Adrenal gland (tissue), 5 donors: ENCODE data around the gene CPED1.

Experiments used
- CTCF ChIP-seq, 6 experiments: fragments of 450-650 bp in 4 of 6; fragments of 200-600 bp in 2 of 6; sonication (generic) in 1 of 6; IDR thresholded peaks; 1 replicate in 5 of 6; 2 replicates in 1 of 6; pipeline versions ENCODE4 v1.5.1 to v1.8.0; 2016 to 2021; ENCODE audit warnings: antibody characterized with exemption in 6 of 6, mild to moderate bottlenecking in 2 of 6, moderate library complexity in 1 of 6
- POLR2A ChIP-seq, 2 donors: fragments of 450-650 bp; IDR thresholded peaks; one replicate each; pipeline ENCODE4 v1.6.1; 2017; ENCODE audit warnings: antibody characterized with exemption in 2 of 2, mild to moderate bottlenecking in 2 of 2, moderate library complexity in 1 of 2
- donor health status: DM: no; HTN: no; CAD: no.

GRCh38 chr7:121084748-121085336 lies 96.3 kb downstream of the CPED1 start:
- TF ChIP-seq CTCF (IDR thresholded peaks at IDR 0.05) (no peak), POLR2A (IDR thresholded peaks at IDR 0.05) (peak in 1 of 2 donors; percentile 17)
